Measurements from ENCODE around the gene TEX2. TPM values are rescaled to one million over a fixed set of nuclear protein-coding genes. Genes with fewer than 3 reads are reported as not detected.

The TEX2 gene
- total and polyA plus RNA-seq, 9 of the 15 experiments (the other 6 are each of a cell fraction or from before 2014, with no cell fraction given), result 4.1 to 27.6 (median 19.3) TPM

DNA sequence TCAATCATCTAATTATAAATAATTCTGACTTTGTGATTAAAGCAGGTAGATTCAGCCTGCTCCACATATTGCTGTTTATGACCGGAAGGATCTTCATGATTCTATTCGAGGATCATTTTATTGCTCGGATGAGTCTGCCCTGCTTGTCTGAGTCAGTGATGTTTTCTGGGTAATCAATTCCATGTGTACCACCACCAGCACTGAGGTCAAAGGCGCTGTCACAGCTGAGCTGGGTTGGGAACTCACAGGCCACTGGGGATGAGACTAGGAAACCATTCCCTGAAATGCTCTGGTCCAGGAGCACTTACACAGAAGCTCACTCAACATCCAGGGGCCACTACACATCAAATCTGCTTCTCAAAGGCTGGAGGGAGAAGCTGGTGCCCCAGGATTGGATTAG is 102.7 kb downstream of the TEX2 start (continued):
- TF ChIP-seq MAFF (IDR thresholded peaks at IDR 0.05; ENCODE audit: low read length), result no peak

DNA sequence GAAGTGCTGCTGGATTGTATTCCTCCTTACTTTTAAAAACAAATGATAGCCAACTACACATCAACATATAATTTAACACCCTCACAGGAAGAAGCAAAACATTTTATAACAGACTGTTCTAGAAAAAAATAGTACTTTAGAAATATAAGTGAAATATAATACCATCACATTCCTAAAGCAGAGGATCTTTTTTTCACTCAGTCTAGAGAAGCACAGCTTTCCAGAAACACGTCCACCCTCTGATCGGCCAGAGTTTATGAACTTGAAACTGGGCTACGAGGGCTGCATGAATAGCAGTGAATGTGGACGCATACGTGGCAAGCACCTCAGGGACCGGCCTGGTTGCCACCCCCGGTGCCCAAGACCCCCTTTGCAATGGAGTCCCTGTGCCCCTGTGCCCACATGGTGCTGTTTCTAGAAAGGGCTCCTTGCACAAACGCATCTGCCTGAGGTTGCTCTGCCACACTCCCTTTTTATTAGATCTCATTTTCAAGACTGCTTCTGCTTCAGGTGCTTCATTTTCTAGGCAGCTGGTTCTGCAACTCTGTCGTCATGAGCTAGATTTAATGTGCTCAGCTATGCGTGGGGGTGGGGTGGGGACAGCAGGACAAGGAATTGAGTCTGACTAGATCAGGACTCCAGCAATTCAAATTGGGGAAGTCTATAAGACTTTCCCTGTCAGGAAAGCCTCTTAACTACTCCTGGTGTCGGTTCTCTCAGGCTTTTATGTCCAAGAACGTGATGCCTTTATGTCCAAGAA is 104.0 kb downstream of the TEX2 start:
- DNase-seq (ENCODE audit: extremely low read depth in 1 of 4, low spot score in 3 of 4), result no peak
- BruUV-seq (replicated peaks), result no TSS peak
- H3K4me3 ChIP-seq, result no peak overlapping the region
- POLR2A ChIA-PET, result interaction anchor here (0.8 to 1.4 kb wide), 2 partner anchors 9 to 10 kb away, joined by 3 to 6 read pairs; no protein-coding TSS in a partner anchor
- in situ Hi-C loops (cut with MboI) (no loop called here), intact Hi-C loops (cut with micrococcal nuclease) (no loop called here)
- WGBS (ENCODE audit: insufficient coverage, low coverage, missing lambda C conversion rate), result 88% methylated on average over 12 of the region's 12 CpGs
- H3K4me1 ChIP-seq (replicated peaks in 1 of 2; ENCODE audit: control insufficient read depth in 2 of 2, insufficient read depth in 2 of 2, low read length in 2 of 2), result no peaks in the 10 kb centered on the region
- H3K27ac ChIP-seq (ENCODE audit: extremely low read depth, low read depth, low read length), result no peak overlapping the region
- no peak overlapping the region for H2AFZ ChIP-seq (ENCODE audit: low read depth, low read length)
- TF ChIP-seq CXXC5 (CRISPR knock-in tag; IDR thresholded peaks at IDR 0.05), result no peak
- no peak for TF ChIP-seq ASH1L (IDR thresholded peaks at IDR 0.05; ENCODE audit: borderline replicate concordance, low read depth, partially characterized antibody)
- no peak for TF ChIP-seq TCFL5 (CRISPR knock-in tag; conservative IDR thresholded peaks at IDR 0.05)
- TF ChIP-seq CREM (IDR thresholded peaks at IDR 0.05; ENCODE audit: low read depth), result no peak
- no peak for TF ChIP-seq BDP1 (IDR thresholded peaks at IDR 0.05; ENCODE audit: insufficient read depth, insufficient read length)
- TF ChIP-seq CAMTA2 (CRISPR knock-in tag; conservative IDR thresholded peaks at IDR 0.05), result no peak
- no peak for TF ChIP-seq NR2C2 (CRISPR knock-in tag; IDR thresholded peaks at IDR 0.05)
- TF ChIP-seq NR2C2 (tag; IDR thresholded peaks at IDR 0.05), result no peak
- H3K9me1 ChIP-seq (ENCODE audit: control insufficient read depth, insufficient read depth, low read length), result no peaks in the 10 kb centered on the region
- peak; percentile 29 for FAIRE-seq
- no peak overlapping the region for H3K4me2 ChIP-seq (ENCODE audit: insufficient read depth, low read length)
- no peak for ATAC-seq
- no peak overlapping the region for H3K9ac ChIP-seq (ENCODE audit: insufficient read depth in 1 of 2, low read depth in 2 of 2, low read length in 2 of 2)
- H3K36me3 ChIP-seq (ENCODE audit: control insufficient read depth, insufficient read depth, low read length), result peaks cover 47% of the 10 kb centered on the region
- no peaks in the 10 kb centered on the region for H3K27me3 ChIP-seq (ENCODE audit: control insufficient read depth in 2 of 2, insufficient read depth in 2 of 2, low read length in 2 of 2)
- H3K79me2 ChIP-seq (ENCODE audit: control insufficient read depth, insufficient read depth, low read length), result no peaks in the 10 kb centered on the region
- H4K20me1 ChIP-seq (replicated peaks; ENCODE audit: control insufficient read depth, insufficient read depth, low read length), result no peaks in the 10 kb centered on the region
- CTCF ChIA-PET (ENCODE audit: low intra/inter-chr PET ratio), result no interaction called here
- no peaks in the 10 kb centered on the region for H3K9me3 ChIP-seq (replicated peaks; ENCODE audit: control insufficient read depth, insufficient read depth, low read depth, low read length)
